NT2/D1 (cell line): ENCODE measurements around the gene GIT2.

Source experiments
- SUZ12 ChIP-seq: IDR thresholded peaks from 2 replicates; pipeline ENCODE4 v1.6.1; 2011; ENCODE audit not compliant: insufficient read length, insufficient read depth; ENCODE audit errors: extremely low read depth
- YY1 ChIP-seq: IDR thresholded peaks from 2 replicates; pipeline ENCODE4 v1.6.1; 2011; ENCODE audit not compliant: insufficient read length, insufficient read depth
- ZNF274 ChIP-seq: IDR thresholded peaks from 2 replicates; pipeline ENCODE4 v1.6.1; 2011; ENCODE audit warnings: mild to moderate bottlenecking, low read depth, low read length

GRCh38 chr12:109958374-109958773 lies 37.8 kb downstream of the GIT2 start:
- TF ChIP-seq YY1 (no peak), SUZ12 (no peak), ZNF274 (no peak)
